Ishikawa (cell line): ENCODE data around the gene DCTD.

Source experiments
- CEBPB ChIP-seq: IDR thresholded peaks from 2 replicates; pipeline ENCODE4 v1.6.1; 2012
- CREB1 ChIP-seq: IDR thresholded peaks from 2 replicates; pipeline ENCODE4 v1.6.1; 2012; ENCODE audit warnings: low read depth
- EGR1 ChIP-seq: IDR thresholded peaks from 2 replicates; pipeline ENCODE4 v1.6.1; 2012
- EP300 ChIP-seq: IDR thresholded peaks from 2 replicates; pipeline ENCODE4 v1.6.1; 2012; ENCODE audit warnings: borderline replicate concordance
- FOXM1 ChIP-seq: IDR thresholded peaks from 2 replicates; pipeline ENCODE4 v1.6.1; 2012; ENCODE audit warnings: low read depth, borderline replicate concordance
- NFIC ChIP-seq: IDR thresholded peaks from 2 replicates; pipeline ENCODE4 v1.6.1; 2012
- RAD21 ChIP-seq: IDR thresholded peaks from 2 replicates; pipeline ENCODE4 v1.6.1; 2012; ENCODE audit warnings: low read depth
- TAF1 ChIP-seq: IDR thresholded peaks from 2 replicates; pipeline ENCODE4 v1.6.1; 2012; ENCODE audit warnings: low read depth, mild to moderate bottlenecking
- TCF12 ChIP-seq: IDR thresholded peaks from 2 replicates; pipeline ENCODE4 v1.6.1; 2012; ENCODE audit warnings: low read depth
- TEAD4 ChIP-seq: IDR thresholded peaks from 2 replicates; pipeline ENCODE4 v1.6.1; 2012
- YY1 ChIP-seq: IDR thresholded peaks from 2 replicates; pipeline ENCODE4 v1.6.1; 2012; ENCODE audit warnings: low read depth
- ZBTB7A ChIP-seq: IDR thresholded peaks from 2 replicates; pipeline ENCODE4 v1.6.1; 2012; ENCODE audit warnings: low read depth
- TF ChIP-seq, protein P1 (sequence below): IDR thresholded peaks from 2 replicates; pipeline ENCODE4 v1.6.1; 2012; ENCODE audit warnings: low read depth, mild to moderate bottlenecking
- TF ChIP-seq, protein P2 (sequence below): IDR thresholded peaks from 2 replicates; pipeline ENCODE4 v1.6.1; 2012
- TF ChIP-seq, protein P3 (sequence below): IDR thresholded peaks from 2 replicates; pipeline ENCODE4 v1.6.1; 2012

The DCTD gene

DNA sequence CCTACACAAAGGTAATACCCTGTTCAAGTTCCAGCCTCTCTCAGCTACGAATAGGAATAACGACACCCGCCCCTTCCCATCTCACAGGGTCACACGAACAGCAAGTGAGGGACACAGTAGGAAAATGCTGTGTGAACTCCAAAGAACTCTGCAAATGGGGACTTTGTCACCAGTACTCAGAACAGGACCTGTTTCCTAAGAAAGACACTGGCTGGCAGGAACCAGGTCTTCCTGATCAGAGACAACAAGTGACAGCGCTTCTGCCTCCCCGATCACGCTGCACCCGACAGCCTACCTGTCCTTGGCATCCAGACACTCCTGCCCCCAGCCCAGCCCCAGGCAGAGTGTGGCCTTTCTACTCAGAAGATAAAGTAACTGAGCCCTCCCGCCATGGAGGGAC, 14.2 kb downstream of the DCTD start:
- TF ChIP-seq FOXM1 (no peak), TEAD4 (no peak)

DNA sequence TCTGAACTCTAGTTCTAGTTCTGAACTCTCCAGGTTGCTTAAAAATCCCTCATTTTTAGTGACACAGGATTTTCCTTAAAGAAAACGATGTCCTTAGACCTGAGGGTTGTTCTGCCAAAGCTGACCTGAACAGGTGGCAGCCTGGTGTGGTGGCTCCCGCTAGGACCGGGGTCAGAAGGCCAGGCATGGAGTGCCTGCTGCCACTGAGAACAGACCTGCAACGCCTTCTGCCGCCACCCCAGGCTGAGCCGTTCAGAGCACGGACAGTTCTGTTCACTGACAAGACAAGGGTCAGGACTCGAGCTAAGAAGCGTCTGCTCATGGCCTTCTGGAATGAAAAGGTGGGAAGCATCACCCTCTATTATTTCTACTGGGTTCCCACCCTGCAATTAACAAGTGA, 15.8 kb downstream of the DCTD start:
- no peak for TF ChIP-seq YY1
- TF ChIP-seq, protein P1, sequence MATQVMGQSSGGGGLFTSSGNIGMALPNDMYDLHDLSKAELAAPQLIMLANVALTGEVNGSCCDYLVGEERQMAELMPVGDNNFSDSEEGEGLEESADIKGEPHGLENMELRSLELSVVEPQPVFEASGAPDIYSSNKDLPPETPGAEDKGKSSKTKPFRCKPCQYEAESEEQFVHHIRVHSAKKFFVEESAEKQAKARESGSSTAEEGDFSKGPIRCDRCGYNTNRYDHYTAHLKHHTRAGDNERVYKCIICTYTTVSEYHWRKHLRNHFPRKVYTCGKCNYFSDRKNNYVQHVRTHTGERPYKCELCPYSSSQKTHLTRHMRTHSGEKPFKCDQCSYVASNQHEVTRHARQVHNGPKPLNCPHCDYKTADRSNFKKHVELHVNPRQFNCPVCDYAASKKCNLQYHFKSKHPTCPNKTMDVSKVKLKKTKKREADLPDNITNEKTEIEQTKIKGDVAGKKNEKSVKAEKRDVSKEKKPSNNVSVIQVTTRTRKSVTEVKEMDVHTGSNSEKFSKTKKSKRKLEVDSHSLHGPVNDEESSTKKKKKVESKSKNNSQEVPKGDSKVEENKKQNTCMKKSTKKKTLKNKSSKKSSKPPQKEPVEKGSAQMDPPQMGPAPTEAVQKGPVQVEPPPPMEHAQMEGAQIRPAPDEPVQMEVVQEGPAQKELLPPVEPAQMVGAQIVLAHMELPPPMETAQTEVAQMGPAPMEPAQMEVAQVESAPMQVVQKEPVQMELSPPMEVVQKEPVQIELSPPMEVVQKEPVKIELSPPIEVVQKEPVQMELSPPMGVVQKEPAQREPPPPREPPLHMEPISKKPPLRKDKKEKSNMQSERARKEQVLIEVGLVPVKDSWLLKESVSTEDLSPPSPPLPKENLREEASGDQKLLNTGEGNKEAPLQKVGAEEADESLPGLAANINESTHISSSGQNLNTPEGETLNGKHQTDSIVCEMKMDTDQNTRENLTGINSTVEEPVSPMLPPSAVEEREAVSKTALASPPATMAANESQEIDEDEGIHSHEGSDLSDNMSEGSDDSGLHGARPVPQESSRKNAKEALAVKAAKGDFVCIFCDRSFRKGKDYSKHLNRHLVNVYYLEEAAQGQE = no peak

DNA sequence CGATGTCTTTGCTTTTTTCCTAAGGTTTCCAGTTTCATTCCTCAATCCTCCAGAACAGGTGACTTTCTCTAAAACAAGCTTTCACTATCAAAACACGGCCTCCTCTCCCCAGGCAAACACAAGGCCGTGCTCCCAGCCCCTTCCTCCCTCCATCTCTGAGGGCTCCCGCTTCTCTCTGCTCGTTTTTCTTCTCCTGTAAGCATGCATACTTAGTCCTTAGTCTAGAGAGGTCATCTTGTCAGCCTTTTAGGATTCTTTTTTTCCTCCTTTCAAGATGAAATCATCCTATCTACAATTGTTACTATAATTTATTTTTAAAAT, 18.7 kb downstream of the DCTD start:
- TF ChIP-seq ZBTB7A = no peak
- TF ChIP-seq TAF1 = no peak
- TF ChIP-seq, protein P2, sequence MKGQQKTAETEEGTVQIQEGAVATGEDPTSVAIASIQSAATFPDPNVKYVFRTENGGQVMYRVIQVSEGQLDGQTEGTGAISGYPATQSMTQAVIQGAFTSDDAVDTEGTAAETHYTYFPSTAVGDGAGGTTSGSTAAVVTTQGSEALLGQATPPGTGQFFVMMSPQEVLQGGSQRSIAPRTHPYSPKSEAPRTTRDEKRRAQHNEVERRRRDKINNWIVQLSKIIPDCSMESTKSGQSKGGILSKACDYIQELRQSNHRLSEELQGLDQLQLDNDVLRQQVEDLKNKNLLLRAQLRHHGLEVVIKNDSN = no peak
- TF ChIP-seq EP300 = no peak
- TF ChIP-seq, protein P3, sequence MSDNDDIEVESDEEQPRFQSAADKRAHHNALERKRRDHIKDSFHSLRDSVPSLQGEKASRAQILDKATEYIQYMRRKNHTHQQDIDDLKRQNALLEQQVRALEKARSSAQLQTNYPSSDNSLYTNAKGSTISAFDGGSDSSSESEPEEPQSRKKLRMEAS = no peak
- TF ChIP-seq, protein P1 = no peak
- no peak for TF ChIP-seq YY1
- no peak for TF ChIP-seq EGR1
- TF ChIP-seq TCF12 = no peak
- no peak for TF ChIP-seq CEBPB
- no peak for TF ChIP-seq NFIC
- TF ChIP-seq CREB1 = no peak

DNA sequence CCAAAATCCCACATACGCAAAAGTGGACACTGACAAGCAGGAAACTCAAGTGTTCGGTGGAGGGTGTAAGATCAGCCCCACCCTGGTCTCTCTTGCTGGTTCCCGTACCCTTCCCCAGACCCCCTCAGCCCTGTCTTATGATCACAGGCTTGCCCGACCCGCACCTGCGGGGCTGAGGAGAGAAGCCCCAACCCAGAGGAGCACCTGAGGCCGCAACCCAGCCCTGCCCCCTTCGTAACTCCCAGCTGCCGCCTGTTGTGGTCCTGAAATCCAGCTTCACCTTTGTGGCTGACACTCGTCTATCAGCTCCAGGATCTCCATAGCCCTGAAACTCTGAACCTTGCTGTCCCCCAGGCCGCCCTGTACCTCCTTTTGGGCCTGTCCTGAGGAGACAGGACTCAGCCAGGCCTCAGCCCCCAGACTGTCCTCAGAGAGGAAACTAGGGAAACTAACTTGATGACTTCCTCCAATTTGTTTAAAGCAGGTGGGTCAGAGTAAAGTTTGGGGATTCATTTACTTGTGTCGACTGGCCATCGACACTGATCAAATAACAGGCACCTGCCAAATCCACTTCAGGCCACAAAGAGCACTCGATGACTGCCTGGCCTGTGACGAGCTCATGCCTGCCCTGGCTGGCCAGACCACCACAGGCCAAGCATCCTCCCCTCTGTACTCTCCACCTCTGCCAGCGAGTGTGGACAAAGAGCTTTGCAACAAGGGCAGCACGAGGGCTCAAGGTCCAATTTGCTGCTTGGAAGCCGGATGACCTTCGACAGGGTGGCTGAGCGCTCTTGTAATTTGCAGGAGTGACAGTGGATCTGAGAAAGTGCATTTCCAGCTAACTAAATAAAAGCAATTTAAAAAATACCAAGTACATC, 19.3 kb downstream of the DCTD start:
- no peak for TF ChIP-seq CEBPB

DNA sequence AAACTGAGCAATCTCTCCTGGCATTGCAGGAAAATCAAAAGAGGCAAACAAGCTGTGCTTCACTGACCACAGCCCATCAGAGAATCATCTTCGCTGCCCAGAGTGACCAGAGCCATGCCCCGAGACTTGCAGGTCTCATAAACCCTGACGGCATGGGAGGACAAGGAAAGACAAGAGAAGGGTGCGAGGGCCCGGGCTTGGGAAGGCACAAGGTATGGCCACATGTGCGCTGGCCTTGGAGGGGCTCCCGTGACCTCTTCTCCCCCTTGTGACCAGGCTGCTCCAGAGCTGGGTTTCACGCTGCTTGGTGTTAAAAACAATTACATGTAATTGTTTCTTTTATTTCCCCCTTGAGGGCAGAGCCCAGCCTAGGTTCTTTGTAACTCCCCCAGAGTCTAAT, 20.8 kb downstream of the DCTD start:
- no peak for TF ChIP-seq RAD21

DNA sequence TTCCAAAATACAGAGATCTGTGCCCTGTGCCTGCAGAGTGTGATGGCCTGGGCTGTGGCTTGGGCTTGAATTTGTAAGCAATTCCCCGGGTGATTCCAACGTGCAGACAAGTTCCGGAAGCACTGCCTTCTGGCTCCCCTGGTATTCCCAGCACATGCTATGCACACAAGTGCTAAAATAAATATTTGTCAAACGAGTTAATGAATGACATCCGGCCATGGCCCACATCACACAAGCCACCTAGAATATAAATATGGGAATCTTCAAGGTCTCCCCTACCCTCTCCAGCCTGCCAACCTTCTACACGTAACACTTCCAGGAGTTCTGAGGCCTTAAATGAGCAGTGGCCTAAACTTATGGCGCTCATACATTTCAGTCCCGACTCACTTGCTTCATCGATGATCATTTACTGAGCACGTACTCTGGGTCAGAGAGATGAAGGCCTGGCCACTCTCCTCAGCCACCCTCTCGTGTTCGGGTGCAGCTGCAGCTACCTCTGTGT, 21.3 kb downstream of the DCTD start:
- TF ChIP-seq EGR1 (no peak), CEBPB (no peak), TCF12 (no peak), CREB1 (no peak), RAD21 (no peak), YY1 (no peak), TEAD4 (no peak), FOXM1 (no peak), EP300 (no peak), TAF1 (no peak), ZBTB7A (no peak), NFIC (no peak)
- TF ChIP-seq, protein P1 = no peak
- TF ChIP-seq, protein P3 = no peak
- TF ChIP-seq, protein P2 = no peak
